Parathyroid adenoma (tissue), 2 donors: ENCODE results near the gene TNFRSF18.
A peak's percentile ranks its signal among the peaks of the same experiment; 100 is the strongest.

Source experiments
- H2AFZ ChIP-seq: fragments of 300-600 bp; sonication (generic); one replicate; pipeline ENCODE4 v1.7.0; 2017; ENCODE audit warnings: antibody characterized with exemption, mild to moderate bottlenecking
- H3K27ac ChIP-seq: fragments of 300-600 bp; sonication (generic); one replicate; pipeline ENCODE4 v1.7.0; 2017
- H3K27me3 ChIP-seq: fragments of 300-600 bp; sonication (generic); one replicate; pipeline ENCODE4 v1.7.0; 2017; ENCODE audit warnings: low read length; ENCODE audit not compliant: control insufficient read depth, insufficient read depth
- H3K36me3 ChIP-seq: fragments of 300-600 bp; sonication (generic); one replicate; pipeline ENCODE4 v1.7.0; 2017; ENCODE audit warnings: low read length; ENCODE audit not compliant: control insufficient read depth, insufficient read depth
- H3K4me1 ChIP-seq: fragments of 300-600 bp; sonication (generic); one replicate; pipeline ENCODE4 v1.7.0; 2017; ENCODE audit warnings: control low read depth
- H3K4me2 ChIP-seq: fragments of 300-600 bp; sonication (generic); one replicate; pipeline ENCODE4 v1.7.0; 2017; ENCODE audit warnings: low read length
- H3K4me3 ChIP-seq: fragments of 300-600 bp; sonication (generic); one replicate; pipeline ENCODE4 v1.7.0; 2017; ENCODE audit warnings: low read depth, low read length
- H3K79me2 ChIP-seq: fragments of 300-600 bp; sonication (generic); one replicate; pipeline ENCODE4 v1.7.0; 2017; ENCODE audit warnings: control low read depth
- H3K9ac ChIP-seq: fragments of 300-600 bp; sonication (generic); one replicate; pipeline ENCODE4 v1.7.0; 2017; ENCODE audit warnings: mild to moderate bottlenecking
- H3K9me3 ChIP-seq: fragments of 300-600 bp; sonication (generic); one replicate; pipeline ENCODE4 v1.7.0; 2017; ENCODE audit warnings: low read length; ENCODE audit not compliant: control insufficient read depth
- CTCF ChIP-seq: fragments of 300-600 bp; sonication (generic); IDR thresholded peaks from one replicate; pipeline ENCODE4 v1.7.0; 2017; ENCODE audit warnings: antibody characterized with exemption, mild to moderate bottlenecking
- donor health status: primary hyperparathyroidism.

TNFRSF18 gene

GRCh38 chr1:1208713-1209433 lies 2.5 kb upstream of the TNFRSF18 start:
- Histone ChIP-seq H3K9me3 (no peaks in the 10 kb centered on the region), H3K27ac (no peak overlapping the region), H3K4me3 (no peak overlapping the region)

DNA sequence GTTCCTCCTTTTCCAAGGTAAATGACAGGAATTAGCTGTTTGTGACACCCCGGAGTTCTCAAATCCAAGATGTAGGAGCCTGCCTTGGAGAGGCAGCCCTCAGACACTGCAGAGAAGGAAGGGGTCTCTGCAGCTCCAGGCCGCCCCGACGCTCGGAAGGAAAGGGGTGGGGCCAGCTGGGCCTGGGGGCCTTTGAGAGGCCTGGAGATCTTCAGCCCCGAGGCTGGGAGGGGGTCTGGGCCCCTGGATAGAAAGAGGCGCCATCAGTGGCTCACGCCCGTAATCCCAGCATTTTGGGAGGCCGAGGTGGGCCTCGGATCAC lies 1.1 kb upstream of the TNFRSF18 start:
- Histone ChIP-seq H3K27me3 (no peaks in the 10 kb centered on the region), H3K4me1 (no peaks in the 10 kb centered on the region)

More at GRCh38 chr1:1208713-1209433, 2.5 kb upstream of the TNFRSF18 start:
- Histone ChIP-seq H2AFZ (no peak overlapping the region), H3K9ac (no peak overlapping the region), H3K36me3 (no peaks in the 10 kb centered on the region), H3K27me3 (no peaks in the 10 kb centered on the region), H3K79me2 (no peaks in the 10 kb centered on the region), H3K4me2 (no peak overlapping the region), H3K4me1 (no peaks in the 10 kb centered on the region)
- no peak for TF ChIP-seq CTCF

GRCh38 chr1:1206966-1207531 lies 657 bp upstream of the TNFRSF18 start:
- TF ChIP-seq CTCF: no peak
- Histone ChIP-seq H3K9ac (no peak overlapping the region), H3K27me3 (no peaks in the 10 kb centered on the region)

More for the DNA sequence above, 1.1 kb upstream of the TNFRSF18 start:
- Histone ChIP-seq H3K27ac (no peak overlapping the region), H3K79me2 (no peaks in the 10 kb centered on the region), H3K36me3 (no peaks in the 10 kb centered on the region), H3K4me2 (no peak overlapping the region), H3K9ac (no peak overlapping the region), H3K4me3 (no peak overlapping the region), H2AFZ (no peak overlapping the region), H3K9me3 (no peaks in the 10 kb centered on the region)
- TF ChIP-seq CTCF: no peak

DNA sequence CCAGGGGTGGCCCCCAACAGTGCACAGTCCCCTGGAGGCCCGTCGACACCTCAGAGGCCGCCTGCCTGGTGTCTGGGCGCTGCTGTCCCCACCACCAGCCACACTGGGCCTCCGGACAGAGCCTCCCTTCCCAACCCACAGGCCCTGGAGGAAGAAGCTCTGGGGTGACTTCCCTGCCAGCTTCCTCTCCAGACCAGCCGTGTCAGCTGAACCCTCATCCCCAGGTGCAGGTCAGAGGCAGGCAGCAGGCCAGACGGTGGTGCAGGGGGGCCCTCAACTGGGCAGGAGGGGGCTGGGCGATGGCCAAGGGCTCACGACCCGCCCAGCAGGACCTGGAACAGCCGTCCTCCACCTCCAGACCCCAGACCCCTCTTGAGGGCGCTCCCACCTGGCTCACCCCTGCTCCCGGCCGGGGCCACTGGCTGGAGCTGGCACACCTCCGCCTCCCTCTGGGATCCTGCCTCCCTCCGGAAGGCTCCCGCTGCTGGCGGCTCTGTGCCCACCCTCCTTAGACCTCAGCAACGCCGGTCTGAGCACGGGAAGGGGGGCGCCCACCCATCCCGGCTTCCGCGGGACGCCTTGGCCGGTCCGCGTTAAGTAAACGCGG lies 520 bp downstream of the TNFRSF18 start:
- H3K9ac ChIP-seq: no peak overlapping the region
- H3K27me3 ChIP-seq: no peaks in the 10 kb centered on the region

More at GRCh38 chr1:1206966-1207531, 657 bp upstream of the TNFRSF18 start:
- Histone ChIP-seq H3K4me3 (peak overlapping the region; percentile 55), H3K9me3 (no peaks in the 10 kb centered on the region), H3K4me2 (no peak overlapping the region), H2AFZ (no peak overlapping the region), H3K36me3 (no peaks in the 10 kb centered on the region), H3K4me1 (no peaks in the 10 kb centered on the region), H3K79me2 (no peaks in the 10 kb centered on the region), H3K27ac (no peak overlapping the region)

More for the DNA sequence above, 520 bp downstream of the TNFRSF18 start:
- no peaks in the 10 kb centered on the region for H3K79me2 ChIP-seq
- H3K4me1 ChIP-seq: no peaks in the 10 kb centered on the region
- no peak overlapping the region for H3K27ac ChIP-seq
- peak overlapping the region; percentile 42 for H2AFZ ChIP-seq
- H3K4me3 ChIP-seq: peak overlapping the region; percentile 55
- H3K36me3 ChIP-seq: no peaks in the 10 kb centered on the region
- H3K9me3 ChIP-seq: no peaks in the 10 kb centered on the region
- peak overlapping the region; percentile 87 for H3K4me2 ChIP-seq
- no peak for TF ChIP-seq CTCF
